Activated CD8-positive, alpha-beta T cell treated with anti-CD3 and anti-CD28 coated beads, Interleukin-2, amount 10 ng/mL, durations not matched to agents 7 days and 5 days (primary cell): ENCODE results near the gene TXNRD2. TPM values are rescaled to one million over a fixed set of nuclear protein-coding genes. Genes with fewer than 3 reads are reported as not detected.
"Not testable (repeated sequence)": the region's sequence is repeated elsewhere in the genome, so short reads cannot be mapped to it uniquely, and the experiment has no call there.

ENCODE experiments used
- ATAC-seq: fragments of 150-1000 bp; cut with Tn5 transposase; one replicate; pipeline ENCODE4 v1.10.0; 2021; ENCODE audit warnings: moderate library complexity
- CTCF ChIA-PET: fragments of 350-600 bp; sonication (Branson Sonifier 250); formaldehyde crosslinking; loops from one replicate; lab custom pipeline; 2021; ENCODE audit warnings: antibody characterized with exemption; lab: Charles Lee
- POLR2A ChIA-PET: fragments of 350-600 bp; sonication (Branson Sonifier 250); formaldehyde crosslinking; loops from one replicate; lab custom pipeline; 2021; ENCODE audit warnings: antibody characterized with exemption; lab: Charles Lee
- DNase-seq: peaks from one replicate; pipeline ENCODE4 v3.0.0-alpha.2; 2020
- H3K27ac Mint-ChIP-seq: one replicate; pipeline ENCODE4 v1.8.0; 2021; ENCODE audit warnings: mild to moderate bottlenecking, mixed read lengths
- H3K27me3 Mint-ChIP-seq: one replicate; pipeline ENCODE4 v1.8.0; 2021; ENCODE audit warnings: low read depth, mixed read lengths
- H3K36me3 Mint-ChIP-seq: one replicate; pipeline ENCODE4 v1.8.0; 2021; ENCODE audit warnings: low read depth, mixed read lengths
- H3K4me1 Mint-ChIP-seq: one replicate; pipeline ENCODE4 v1.8.0; 2021; ENCODE audit warnings: low read depth, mixed read lengths
- H3K4me3 Mint-ChIP-seq: one replicate; pipeline ENCODE4 v1.8.0; 2021; ENCODE audit warnings: mild to moderate bottlenecking, mixed read lengths
- H3K9me3 Mint-ChIP-seq: one replicate; pipeline ENCODE4 v1.8.0; 2022; ENCODE audit warnings: mixed read lengths; ENCODE audit not compliant: insufficient read depth
- microRNA-seq: library from miRNA; unstranded; fragments of <30 nt; microRNA quantifications from one replicate; pipeline ENCODE4 v1.2.0, GENCODE V29; 2022
- total RNA-seq, 2 experiments: library from RNA; stranded (reverse); gene quantifications; one replicate each; pipeline ENCODE4 v1.2.3, GENCODE V29; 2021

The TXNRD2 gene
- total RNA-seq, 2 experiments from 2014 or later: 16.1 to 19.3 TPM

GRCh38 chr22:19832476-19833108 lies 109.0 kb downstream of the TXNRD2 start:
- ChIA-PET POLR2A (interaction anchor here (0.8 kb wide), 1 partner anchor 9 kb away, joined by 5 read pairs; no protein-coding TSS in a partner anchor), CTCF (interaction anchor here (0.8 to 1.3 kb wide), 5 partner anchors 12 to 103 kb away, joined by 3 to 8 read pairs (median 3); no protein-coding TSS in a partner anchor)
- Mint-ChIP-seq H3K4me3 (no peak overlapping the region), H3K27ac (no peak overlapping the region), H3K9me3 (no peaks in the 10 kb centered on the region), H3K4me1 (peaks cover 6% of the 10 kb centered on the region), H3K36me3 (peaks cover 1% of the 10 kb centered on the region), H3K27me3 (no peaks in the 10 kb centered on the region)
- ATAC-seq (no peak), DNase-seq (no peak)

- H3K4me1 Mint-ChIP-seq, H3K9me3 Mint-ChIP-seq, ATAC-seq, H3K4me3 Mint-ChIP-seq, H3K36me3 Mint-ChIP-seq, DNase-seq, H3K27ac Mint-ChIP-seq, H3K27me3 Mint-ChIP-seq: not testable (repeated sequence)
- CTCF ChIA-PET: interaction anchor here (1.0 to 1.3 kb wide), 3 partner anchors 17 to 102 kb away, joined by 3 to 8 read pairs (median 3); no protein-coding TSS in a partner anchor
- POLR2A ChIA-PET: interaction anchor here (0.8 kb wide), 1 partner anchor 10 kb away, joined by 5 read pairs; no protein-coding TSS in a partner anchor
These were observed 109.6 kb downstream of the TXNRD2 start for GRCh38 chr22:19831979-19832378.

- no peaks in the 10 kb centered on the region for H3K27me3 Mint-ChIP-seq
- H3K9me3 Mint-ChIP-seq: no peaks in the 10 kb centered on the region
- H3K4me3 Mint-ChIP-seq: no peak overlapping the region
- H3K27ac Mint-ChIP-seq: no peak overlapping the region
- ATAC-seq: no peak
- peaks cover 6% of the 10 kb centered on the region for H3K4me1 Mint-ChIP-seq
- ChIA-PET POLR2A (no interaction called here), CTCF (no interaction called here)
- no peak for DNase-seq
- peaks cover 1% of the 10 kb centered on the region for H3K36me3 Mint-ChIP-seq
These were observed 110.6 kb downstream of the TXNRD2 start for GRCh38 chr22:19831016-19831415.

- Mint-ChIP-seq H3K36me3 (no peaks in the 10 kb centered on the region), H3K27me3 (no peaks in the 10 kb centered on the region), H3K27ac (no peak overlapping the region), H3K4me1 (peaks cover 5% of the 10 kb centered on the region), H3K9me3 (no peaks in the 10 kb centered on the region), H3K4me3 (no peak overlapping the region)
- ChIA-PET CTCF (no interaction called here), POLR2A (no interaction called here)
- ATAC-seq (no peak), DNase-seq (no peak)
These were observed 113.6 kb downstream of the TXNRD2 start for GRCh38 chr22:19828035-19828401.

- no peaks in the 10 kb centered on the region for H3K27me3 Mint-ChIP-seq
- DNase-seq: no peak
- H3K4me3 Mint-ChIP-seq: no peak overlapping the region
- ATAC-seq: no peak
- CTCF ChIA-PET: interaction anchor here (1.0 kb wide), 1 partner anchor 17 kb away, joined by 3 read pairs; no protein-coding TSS in a partner anchor
- POLR2A ChIA-PET: no interaction called here
- H3K27ac Mint-ChIP-seq: no peak overlapping the region
- H3K9me3 Mint-ChIP-seq: no peaks in the 10 kb centered on the region
- H3K4me1 Mint-ChIP-seq: no peaks in the 10 kb centered on the region
- H3K36me3 Mint-ChIP-seq: no peaks in the 10 kb centered on the region
These were observed 114.1 kb downstream of the TXNRD2 start for GRCh38 chr22:19827341-19828034.

GRCh38 chr22:19826619-19826950 lies 115.0 kb downstream of the TXNRD2 start:
- no peaks in the 10 kb centered on the region for H3K27me3 Mint-ChIP-seq
- CTCF ChIA-PET: interaction anchor here (1.0 kb wide), 1 partner anchor 18 kb away, joined by 3 read pairs; no protein-coding TSS in a partner anchor
- no peak overlapping the region for H3K27ac Mint-ChIP-seq
- POLR2A ChIA-PET: no interaction called here
- H3K36me3 Mint-ChIP-seq: no peaks in the 10 kb centered on the region
- H3K4me1 Mint-ChIP-seq: no peaks in the 10 kb centered on the region
- ATAC-seq (no peak), DNase-seq (no peak)
- no peaks in the 10 kb centered on the region for H3K9me3 Mint-ChIP-seq
- H3K4me3 Mint-ChIP-seq: no peak overlapping the region

GRCh38 chr22:19825904-19826618 lies 115.6 kb downstream of the TXNRD2 start:
- CTCF ChIA-PET: interaction anchor here (1.0 kb wide), 1 partner anchor 19 kb away, joined by 3 read pairs; no protein-coding TSS in a partner anchor
- no peaks in the 10 kb centered on the region for H3K27me3 Mint-ChIP-seq
- POLR2A ChIA-PET: no interaction called here
- H3K4me3 Mint-ChIP-seq: no peak overlapping the region
- no peak for DNase-seq
- no peaks in the 10 kb centered on the region for H3K36me3 Mint-ChIP-seq
- no peaks in the 10 kb centered on the region for H3K9me3 Mint-ChIP-seq
- H3K27ac Mint-ChIP-seq: no peak overlapping the region
- ATAC-seq: no peak
- H3K4me1 Mint-ChIP-seq: no peaks in the 10 kb centered on the region

Small RNAs within 50 kb of the gene (microRNA-seq; reads per million reads assigned to microRNA genes)
- gene MIR4761: not detected

Other genes starting within 250 kb of the TXNRD2 start
- gene SEPTIN5, start 227.3 kb downstream of the TXNRD2 start, total RNA-seq: under 1 TPM in 1 of 2 experiments, not detected in 1; 0.53 TPM
- not detected for gene GP1BB, start 218.3 kb downstream of the TXNRD2 start, total RNA-seq
- gene TBX1, start 181.0 kb downstream of the TXNRD2 start, total RNA-seq: 1 to 10 TPM; 1.2 to 1.5 TPM
- 10 to 100 TPM in 1 of 2 experiments, 1 to 10 TPM in 1; 9.7 to 10.3 TPM for gene GNB1L, start 86.9 kb downstream of the TXNRD2 start, total RNA-seq
- 10 to 100 TPM; 16.1 to 17.0 TPM for gene RTL10, start 86.9 kb downstream of the TXNRD2 start, total RNA-seq
- gene COMT, start within 50 bp of the TXNRD2 start, total RNA-seq: 10 to 100 TPM; 92.8 to 97.1 TPM
- 1 to 10 TPM in 1 of 2 experiments, under 1 TPM in 1; 0.86 to 1.4 TPM for gene ARVCF, start 75.0 kb upstream of the TXNRD2 start, total RNA-seq
- 10 to 100 TPM; 39.1 to 43.3 TPM for gene TANGO2, start 79.3 kb upstream of the TXNRD2 start, total RNA-seq
- gene DGCR8, start 138.4 kb upstream of the TXNRD2 start, total RNA-seq: 10 to 100 TPM; 52.3 to 55.2 TPM
- 100 to 1,000 TPM; 320 to 332 TPM for gene RANBP1, start 174.3 kb upstream of the TXNRD2 start, total RNA-seq
- 100 to 1,000 TPM in 1 of 2 experiments, 10 to 100 TPM in 1; 92.1 to 102 TPM for gene TRMT2A, start 175.4 kb upstream of the TXNRD2 start, total RNA-seq
- gene ZDHHC8, start 190.0 kb upstream of the TXNRD2 start, total RNA-seq: 10 to 100 TPM; 60.5 to 65.5 TPM
- gene CCDC188, start 209.2 kb upstream of the TXNRD2 start, total RNA-seq: not detected